GM18505 (cell line): Measurements from ENCODE around the gene HIRA.

Experiments used
- ATAC-seq: cut with Tn5 transposase; IDR thresholded peaks from one replicate; pipeline ENCODE4 v1.9.1; 2021; ENCODE audit not compliant: unreplicated experiment
- POLR2A ChIP-seq: IDR thresholded peaks from 4 replicates; pipeline ENCODE4 v1.6.1; 2011; ENCODE audit warnings: borderline replicate concordance; ENCODE audit not compliant: insufficient read depth, insufficient read length; ENCODE audit errors: extremely low read depth

HIRA gene

GRCh38 chr22:19470010-19470409 is 38.5 kb upstream of the HIRA start:
- no peak for TF ChIP-seq POLR2A
- ATAC-seq = no peak

GRCh38 chr22:19469421-19469820 is 37.9 kb upstream of the HIRA start:
- ATAC-seq = no peak
- no peak for TF ChIP-seq POLR2A

GRCh38 chr22:19467912-19468311 is 36.4 kb upstream of the HIRA start:
- ATAC-seq = no peak
- no peak for TF ChIP-seq POLR2A

GRCh38 chr22:19466848-19467752 is 35.6 kb upstream of the HIRA start:
- no peak for TF ChIP-seq POLR2A
- no peak for ATAC-seq

- TF ChIP-seq POLR2A = no peak
- no peak for ATAC-seq
Measured at GRCh38 chr22:19466126-19466716, 34.7 kb upstream of the HIRA start.

GRCh38 chr22:19464975-19465374 is 33.4 kb upstream of the HIRA start:
- no peak for TF ChIP-seq POLR2A
- ATAC-seq = no peak

- TF ChIP-seq POLR2A = no peak
- ATAC-seq = no peak
Measured at GRCh38 chr22:19464546-19464945, 33.0 kb upstream of the HIRA start.

GRCh38 chr22:19463491-19464469 is 32.2 kb upstream of the HIRA start:
- TF ChIP-seq POLR2A = no peak
- no peak for ATAC-seq

GRCh38 chr22:19463008-19463407 is 31.5 kb upstream of the HIRA start:
- no peak for TF ChIP-seq POLR2A
- no peak for ATAC-seq

- no peak for ATAC-seq
- no peak for TF ChIP-seq POLR2A
Measured at GRCh38 chr22:19461506-19461905, 30.0 kb upstream of the HIRA start.

GRCh38 chr22:19460036-19460435 is 28.5 kb upstream of the HIRA start:
- no peak for TF ChIP-seq POLR2A
- no peak for ATAC-seq

- no peak for TF ChIP-seq POLR2A
- no peak for ATAC-seq
Measured at GRCh38 chr22:19457828-19458428, 26.4 kb upstream of the HIRA start.

- ATAC-seq = no peak
- TF ChIP-seq POLR2A = no peak
Measured at GRCh38 chr22:19456541-19456940, 25.0 kb upstream of the HIRA start.
